Adrenal gland (tissue), 5 donors: ENCODE measurements around the gene PPTC7.

Experiments
- POLR2A ChIP-seq, 2 donors: fragments of 450-650 bp; IDR thresholded peaks; one replicate each; pipeline ENCODE4 v1.6.1; 2017; ENCODE audit warnings: antibody characterized with exemption in 2 of 2, mild to moderate bottlenecking in 2 of 2, moderate library complexity in 1 of 2
- TF ChIP-seq, protein P1 (sequence below), 6 experiments: fragments of 450-650 bp in 4 of 6; fragments of 200-600 bp in 2 of 6; sonication (generic) in 1 of 6; IDR thresholded peaks; 1 replicate in 5 of 6; 2 replicates in 1 of 6; pipeline versions ENCODE4 v1.5.1 to v1.8.0; 2016 to 2021; ENCODE audit warnings: antibody characterized with exemption in 6 of 6, mild to moderate bottlenecking in 2 of 6, moderate library complexity in 1 of 6
- donor health status: DM: no; HTN: no; CAD: no.

DNA sequence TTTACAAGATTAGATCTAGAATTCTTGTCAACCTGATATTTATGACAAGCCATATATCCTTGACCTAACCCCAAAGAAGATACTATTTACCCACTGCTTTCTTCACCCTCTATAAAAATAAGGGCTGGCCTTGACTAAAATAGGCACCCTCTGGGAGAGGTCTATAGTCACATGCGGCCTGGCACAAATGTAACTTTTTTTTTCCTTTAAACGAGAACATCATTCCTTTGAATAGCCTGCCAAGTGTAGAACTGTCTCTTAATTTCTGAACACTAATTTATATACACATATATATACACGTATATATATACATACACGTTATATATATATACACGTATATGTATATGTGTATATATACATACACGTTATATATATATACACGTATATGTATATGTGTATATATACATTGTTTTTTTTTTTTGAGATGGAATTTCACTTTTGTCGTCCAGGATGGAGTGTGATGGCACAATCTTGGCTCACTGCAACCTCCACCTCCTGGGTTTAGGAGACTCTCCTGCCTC lies 18.6 kb downstream of the PPTC7 start:
- TF ChIP-seq, protein P1, sequence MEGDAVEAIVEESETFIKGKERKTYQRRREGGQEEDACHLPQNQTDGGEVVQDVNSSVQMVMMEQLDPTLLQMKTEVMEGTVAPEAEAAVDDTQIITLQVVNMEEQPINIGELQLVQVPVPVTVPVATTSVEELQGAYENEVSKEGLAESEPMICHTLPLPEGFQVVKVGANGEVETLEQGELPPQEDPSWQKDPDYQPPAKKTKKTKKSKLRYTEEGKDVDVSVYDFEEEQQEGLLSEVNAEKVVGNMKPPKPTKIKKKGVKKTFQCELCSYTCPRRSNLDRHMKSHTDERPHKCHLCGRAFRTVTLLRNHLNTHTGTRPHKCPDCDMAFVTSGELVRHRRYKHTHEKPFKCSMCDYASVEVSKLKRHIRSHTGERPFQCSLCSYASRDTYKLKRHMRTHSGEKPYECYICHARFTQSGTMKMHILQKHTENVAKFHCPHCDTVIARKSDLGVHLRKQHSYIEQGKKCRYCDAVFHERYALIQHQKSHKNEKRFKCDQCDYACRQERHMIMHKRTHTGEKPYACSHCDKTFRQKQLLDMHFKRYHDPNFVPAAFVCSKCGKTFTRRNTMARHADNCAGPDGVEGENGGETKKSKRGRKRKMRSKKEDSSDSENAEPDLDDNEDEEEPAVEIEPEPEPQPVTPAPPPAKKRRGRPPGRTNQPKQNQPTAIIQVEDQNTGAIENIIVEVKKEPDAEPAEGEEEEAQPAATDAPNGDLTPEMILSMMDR (IDR thresholded peaks at IDR 0.05) = no peak
- no peak for TF ChIP-seq POLR2A (IDR thresholded peaks at IDR 0.05)
